ENCODE measurements around the gene PARP12. TPM values are rescaled to one million over a fixed set of nuclear protein-coding genes. Genes with fewer than 3 reads are reported as not detected.
A peak's percentile ranks its signal among the peaks of the same experiment; 100 is the strongest.

The PARP12 gene
- total RNA-seq, 1 donor from 2014 or later = 26.9 TPM

- no peak for TF ChIP-seq CTCF (IDR thresholded peaks at IDR 0.05)
- no peaks in the 10 kb centered on the region for H3K9me3 Mint-ChIP-seq (ENCODE audit: unreplicated experiment)
- H3K27me3 Mint-ChIP-seq (ENCODE audit: unreplicated experiment) = peaks cover 8% of the 10 kb centered on the region
- H3K27ac Mint-ChIP-seq (ENCODE audit: unreplicated experiment) = no peak overlapping the region
- H3K4me3 Mint-ChIP-seq (ENCODE audit: unreplicated experiment) = no peak overlapping the region
- H3K36me3 Mint-ChIP-seq (ENCODE audit: unreplicated experiment) = peaks cover 9% of the 10 kb centered on the region
- no peak for DNase-seq (ENCODE audit: extremely low spot score, unreplicated experiment)
- peaks cover 6% of the 10 kb centered on the region for H3K4me1 Mint-ChIP-seq (ENCODE audit: unreplicated experiment)
These were observed 16.4 kb upstream of the PARP12 start for GRCh38 chr7:140079121-140079536.

GRCh38 chr7:140078392-140078791 is 15.6 kb upstream of the PARP12 start:
- peaks cover 8% of the 10 kb centered on the region for H3K27me3 Mint-ChIP-seq (ENCODE audit: unreplicated experiment)
- no peak for TF ChIP-seq CTCF (IDR thresholded peaks at IDR 0.05)

GRCh38 chr7:140074780-140075179 is 12.0 kb upstream of the PARP12 start:
- H3K4me1 Mint-ChIP-seq (ENCODE audit: unreplicated experiment) = peaks cover 6% of the 10 kb centered on the region
- H3K9me3 Mint-ChIP-seq (ENCODE audit: unreplicated experiment) = peaks cover 4% of the 10 kb centered on the region
- no peaks in the 10 kb centered on the region for H3K36me3 Mint-ChIP-seq (ENCODE audit: unreplicated experiment)
- H3K27me3 Mint-ChIP-seq (ENCODE audit: unreplicated experiment) = peaks cover 1% of the 10 kb centered on the region
- DNase-seq (ENCODE audit: extremely low spot score, unreplicated experiment) = peak; percentile 19
- TF ChIP-seq CTCF (IDR thresholded peaks at IDR 0.05) = no peak
- no peak overlapping the region for H3K27ac Mint-ChIP-seq (ENCODE audit: unreplicated experiment)
- no peak overlapping the region for H3K4me3 Mint-ChIP-seq (ENCODE audit: unreplicated experiment)

More at GRCh38 chr7:140078392-140078791, 15.6 kb upstream of the PARP12 start:
- Mint-ChIP-seq H3K36me3 (ENCODE audit: unreplicated experiment) (peaks cover 2% of the 10 kb centered on the region), H3K4me1 (ENCODE audit: unreplicated experiment) (peaks cover 6% of the 10 kb centered on the region), H3K27ac (ENCODE audit: unreplicated experiment) (no peak overlapping the region), H3K9me3 (ENCODE audit: unreplicated experiment) (no peaks in the 10 kb centered on the region), H3K4me3 (ENCODE audit: unreplicated experiment) (no peak overlapping the region)
- no peak for DNase-seq (ENCODE audit: extremely low spot score, unreplicated experiment)

- peaks cover 6% of the 10 kb centered on the region for H3K4me1 Mint-ChIP-seq (ENCODE audit: unreplicated experiment)
- peaks cover 5% of the 10 kb centered on the region for H3K27me3 Mint-ChIP-seq (ENCODE audit: unreplicated experiment)
- no peak overlapping the region for H3K4me3 Mint-ChIP-seq (ENCODE audit: unreplicated experiment)
- DNase-seq (ENCODE audit: extremely low spot score, unreplicated experiment) = no peak
- H3K27ac Mint-ChIP-seq (ENCODE audit: unreplicated experiment) = no peak overlapping the region
- peaks cover 30% of the 10 kb centered on the region for H3K9me3 Mint-ChIP-seq (ENCODE audit: unreplicated experiment)
- no peak for TF ChIP-seq CTCF (IDR thresholded peaks at IDR 0.05)
- peaks cover 12% of the 10 kb centered on the region for H3K36me3 Mint-ChIP-seq (ENCODE audit: unreplicated experiment)
These were observed 7.8 kb upstream of the PARP12 start for GRCh38 chr7:140070546-140070945.

GRCh38 chr7:140069298-140069949 is 6.7 kb upstream of the PARP12 start:
- H3K4me3 Mint-ChIP-seq (ENCODE audit: unreplicated experiment) = no peak overlapping the region
- peaks cover 30% of the 10 kb centered on the region for H3K9me3 Mint-ChIP-seq (ENCODE audit: unreplicated experiment)
- TF ChIP-seq CTCF (IDR thresholded peaks at IDR 0.05) = no peak
- H3K4me1 Mint-ChIP-seq (ENCODE audit: unreplicated experiment) = peaks cover 2% of the 10 kb centered on the region
- peaks cover 12% of the 10 kb centered on the region for H3K36me3 Mint-ChIP-seq (ENCODE audit: unreplicated experiment)
- DNase-seq (ENCODE audit: extremely low spot score, unreplicated experiment) = no peak
- no peak overlapping the region for H3K27ac Mint-ChIP-seq (ENCODE audit: unreplicated experiment)
- peaks cover 5% of the 10 kb centered on the region for H3K27me3 Mint-ChIP-seq (ENCODE audit: unreplicated experiment)
